Keratinocyte (primary cell): ENCODE results near the gene COL7A1. TPM values are rescaled to one million over a fixed set of nuclear protein-coding genes. Genes with fewer than 3 reads are reported as not detected.

Experiments
- DNase-seq: peaks from one replicate; pipeline ENCODE4 v3.0.0-alpha.2; 2011; ENCODE audit warnings: low read depth, missing footprints, low spot score
- FAIRE-seq: peaks from 2 replicates; lab custom pipeline; 2011; peaks lifted over from hg19 to GRCh38; lab: Jason Lieb, UNC
- H2AFZ ChIP-seq: 2 replicates; pipeline ENCODE4 v1.6.0; 2012; ENCODE audit warnings: low read length, control low read depth, inconsistent platforms; ENCODE audit not compliant: control insufficient read depth
- H3K27ac ChIP-seq: 2 replicates; pipeline ENCODE4 v1.5.1; 2011; ENCODE audit warnings: low read length; ENCODE audit not compliant: control insufficient read depth, insufficient read depth
- H3K27me3 ChIP-seq: 3 replicates; pipeline ENCODE4 v1.6.0; 2011; ENCODE audit warnings: low read length; ENCODE audit not compliant: control insufficient read depth, insufficient read depth; ENCODE audit errors: extremely low read depth
- H3K36me3 ChIP-seq, 2 experiments: 2 replicates in 1 of 2; 3 replicates in 1 of 2; pipeline ENCODE4 v1.5.1; 2011; ENCODE audit warnings: low read length in 2 of 2, mild to moderate bottlenecking in 1 of 2; ENCODE audit not compliant: control insufficient read depth in 2 of 2, insufficient read depth in 2 of 2; ENCODE audit errors: extremely low read depth in 1 of 2
- H3K4me1 ChIP-seq: 3 replicates; pipeline ENCODE4 v1.5.1; 2011; ENCODE audit warnings: low read length; ENCODE audit not compliant: control insufficient read depth, insufficient read depth; ENCODE audit errors: extremely low read depth
- H3K4me2 ChIP-seq: 3 replicates; pipeline ENCODE4 v1.6.0; 2011; ENCODE audit warnings: low read depth, low read length; ENCODE audit not compliant: control insufficient read depth, insufficient read depth; ENCODE audit errors: extremely low read depth
- H3K4me3 ChIP-seq, 3 experiments: fragments of 200-600 bp in 1 of 3; sonication (generic) in 1 of 3; 2 replicates in 2 of 3; 3 replicates in 1 of 3; pipeline ENCODE4 v1.5.1; 2011 to 2016; ENCODE audit warnings: low read length in 3 of 3, mild to moderate bottlenecking in 3 of 3, control low read depth in 2 of 3, inconsistent platforms in 1 of 3, low read depth in 1 of 3, mixed read lengths in 1 of 3, mixed run types in 1 of 3, moderate library complexity in 1 of 3; ENCODE audit not compliant: control insufficient read depth in 2 of 3, insufficient read depth in 2 of 3; ENCODE audit errors: extremely low read depth in 1 of 3
- H3K79me2 ChIP-seq: 2 replicates; pipeline ENCODE4 v1.6.0; 2012; ENCODE audit warnings: low read length; ENCODE audit not compliant: control insufficient read depth, insufficient read depth
- H3K9ac ChIP-seq: 3 replicates; pipeline ENCODE4 v1.6.0; 2011; ENCODE audit warnings: low read length; ENCODE audit not compliant: control insufficient read depth, insufficient read depth; ENCODE audit errors: extremely low read depth
- H3K9me1 ChIP-seq: 3 replicates; pipeline ENCODE4 v1.6.0; 2011; ENCODE audit warnings: low read length; ENCODE audit not compliant: control insufficient read depth, insufficient read depth; ENCODE audit errors: extremely low read depth
- H3K9me3 ChIP-seq: 2 replicates; pipeline ENCODE4 v1.5.1; 2012; ENCODE audit warnings: low read depth, low read length; ENCODE audit not compliant: control insufficient read depth
- H4K20me1 ChIP-seq: 3 replicates; pipeline ENCODE4 v1.6.0; 2011; ENCODE audit warnings: low read length; ENCODE audit not compliant: control insufficient read depth, insufficient read depth; ENCODE audit errors: extremely low read depth
- EZH2 ChIP-seq: IDR thresholded peaks from one replicate; pipeline ENCODE4 v1.6.1; 2012; ENCODE audit warnings: inconsistent platforms, mild to moderate bottlenecking, low read length, moderate library complexity
- dilution Hi-C: fragments of 300-500 bp; cut with MboI; formaldehyde crosslinking; loops from one replicate; pipeline ENCODE4 v1.7.0; 2020; ENCODE audit warnings: low sequenced_read_pairs; ENCODE audit not compliant: extremely low pct_ligation_motif_present
- polyA plus RNA-seq, 5 experiments: library from polyadenylated mRNA; depleted of rRNA in 3 of 5; stranded (reverse) in 3 of 5; stranded (forward) in 1 of 5; unstranded in 1 of 5; fragments of >200 nt; gene quantifications; 1 replicate in 1 of 5; 2 replicates in 3 of 5; 3 replicates in 1 of 5; pipeline versions ENCODE4 v1.2.1 to v1.2.3, GENCODE V29; 2011 to 2012; ENCODE audit warnings: missing spikeins in 2 of 5, low read depth in 1 of 5, low replicate concordance in 1 of 5
- TF ChIP-seq, protein P1 (sequence below), 3 experiments: IDR thresholded peaks in 1 of 3; conservative IDR thresholded peaks in 1 of 3; optimal IDR thresholded peaks in 1 of 3; 2 replicates in 2 of 3; 3 replicates in 1 of 3; pipeline versions ENCODE3 to v1.5.1; 2011; ENCODE audit warnings: low read length in 3 of 3, mild to moderate bottlenecking in 3 of 3, moderate library complexity in 2 of 3, control low read depth in 1 of 3, inconsistent platforms in 1 of 3; ENCODE audit not compliant: insufficient read depth in 2 of 3; ENCODE audit errors: extremely low read depth in 1 of 3

COL7A1 gene
- polyA plus RNA-seq, 1 donor (not counting 4 experiments of a cell fraction or from before 2014, with no cell fraction given), result 59.4 TPM

DNA sequence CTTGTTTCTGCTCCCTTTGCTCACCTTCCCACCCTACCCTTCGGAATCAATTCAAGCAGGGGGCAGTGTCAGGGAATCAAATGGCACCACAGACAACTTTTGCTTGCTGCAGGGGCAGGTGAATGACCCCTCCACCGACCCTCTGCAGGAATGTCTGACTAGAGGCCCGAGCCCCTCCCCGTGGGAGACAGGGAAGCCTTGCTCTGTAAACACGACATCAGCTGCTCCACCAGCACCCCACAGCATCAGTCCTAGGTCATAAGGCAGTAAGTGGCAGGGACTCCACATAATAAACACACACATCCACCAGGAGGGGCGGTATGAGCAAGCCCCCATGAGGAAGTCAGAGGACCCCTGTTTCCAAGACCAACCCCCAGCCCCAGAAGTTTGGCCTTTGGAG is 42.2 kb upstream of the COL7A1 start:
- dilution Hi-C loops, result no loop called here
- no peak for DNase-seq
- FAIRE-seq, result no peak

DNA sequence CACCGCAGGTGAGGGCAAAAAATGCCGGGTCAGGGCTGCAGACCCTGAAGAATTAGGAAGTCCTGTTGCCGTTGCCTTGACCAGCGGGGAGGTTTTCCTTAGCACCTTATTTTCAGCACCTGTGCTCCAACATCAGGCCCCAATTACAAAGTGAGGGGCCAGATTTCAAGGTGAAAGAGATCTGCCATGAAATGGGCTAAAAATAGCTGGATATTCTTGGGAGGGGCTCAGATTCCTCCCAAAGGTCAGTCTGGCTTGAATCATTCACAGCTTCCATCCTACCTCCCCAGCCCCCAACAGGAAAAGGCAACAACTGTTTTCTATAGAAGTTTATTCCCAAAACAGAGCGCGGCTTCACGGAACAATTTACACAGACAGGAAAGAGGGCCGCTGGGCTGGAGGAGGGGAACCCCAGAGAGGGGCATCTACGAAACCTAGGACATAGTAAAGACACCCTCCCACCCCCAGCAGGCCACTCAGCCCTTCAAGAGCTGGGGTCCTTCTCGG is 41.1 kb upstream of the COL7A1 start:
- Histone ChIP-seq H3K9ac (peak overlapping the region; percentile 72), H3K4me3 (peak overlapping the region; percentile 77 to 93 (median 80)), H3K9me3 (no peaks in the 10 kb centered on the region), H4K20me1 (peaks cover 2% of the 10 kb centered on the region), H3K4me2 (peak overlapping the region; percentile 96), H2AFZ (peak overlapping the region; percentile 85), H3K4me1 (peaks cover 11% of the 10 kb centered on the region), H3K9me1 (peaks cover 2% of the 10 kb centered on the region), H3K79me2 (peaks cover 13% of the 10 kb centered on the region), H3K27ac (no peak overlapping the region), H3K27me3 (no peaks in the 10 kb centered on the region), H3K36me3 (peaks cover 11 to 12% of the 10 kb centered on the region in 2 experiments)
- TF ChIP-seq, protein P1, sequence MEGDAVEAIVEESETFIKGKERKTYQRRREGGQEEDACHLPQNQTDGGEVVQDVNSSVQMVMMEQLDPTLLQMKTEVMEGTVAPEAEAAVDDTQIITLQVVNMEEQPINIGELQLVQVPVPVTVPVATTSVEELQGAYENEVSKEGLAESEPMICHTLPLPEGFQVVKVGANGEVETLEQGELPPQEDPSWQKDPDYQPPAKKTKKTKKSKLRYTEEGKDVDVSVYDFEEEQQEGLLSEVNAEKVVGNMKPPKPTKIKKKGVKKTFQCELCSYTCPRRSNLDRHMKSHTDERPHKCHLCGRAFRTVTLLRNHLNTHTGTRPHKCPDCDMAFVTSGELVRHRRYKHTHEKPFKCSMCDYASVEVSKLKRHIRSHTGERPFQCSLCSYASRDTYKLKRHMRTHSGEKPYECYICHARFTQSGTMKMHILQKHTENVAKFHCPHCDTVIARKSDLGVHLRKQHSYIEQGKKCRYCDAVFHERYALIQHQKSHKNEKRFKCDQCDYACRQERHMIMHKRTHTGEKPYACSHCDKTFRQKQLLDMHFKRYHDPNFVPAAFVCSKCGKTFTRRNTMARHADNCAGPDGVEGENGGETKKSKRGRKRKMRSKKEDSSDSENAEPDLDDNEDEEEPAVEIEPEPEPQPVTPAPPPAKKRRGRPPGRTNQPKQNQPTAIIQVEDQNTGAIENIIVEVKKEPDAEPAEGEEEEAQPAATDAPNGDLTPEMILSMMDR (optimal IDR thresholded peaks at IDR 0.05 in 1 of 3, IDR thresholded peaks at IDR 0.05 in 1 of 3, conservative IDR thresholded peaks at IDR 0.05 in 1 of 3; ENCODE audit: extremely low read depth in 1 of 3, insufficient read depth in 2 of 3, low read length in 3 of 3), result no peak
- no peak for TF ChIP-seq EZH2
- dilution Hi-C loops, result no loop called here
- DNase-seq, result no peak
- no peak for FAIRE-seq

More for the DNA sequence above, 42.2 kb upstream of the COL7A1 start:
- H3K9ac ChIP-seq, result no peak overlapping the region
- no peak overlapping the region for H3K27ac ChIP-seq
- H3K9me3 ChIP-seq, result no peaks in the 10 kb centered on the region
- H3K27me3 ChIP-seq, result no peaks in the 10 kb centered on the region
- H4K20me1 ChIP-seq, result peaks cover 2% of the 10 kb centered on the region
- peaks cover 2% of the 10 kb centered on the region for H3K9me1 ChIP-seq
- H3K79me2 ChIP-seq, result peaks cover 13% of the 10 kb centered on the region
- no peak overlapping the region for H3K4me2 ChIP-seq
- peaks cover 11% of the 10 kb centered on the region for H3K4me1 ChIP-seq
- H2AFZ ChIP-seq, result no peak overlapping the region
- peaks cover 5 to 7% of the 10 kb centered on the region in 2 experiments for H3K36me3 ChIP-seq
- no peak for TF ChIP-seq EZH2
- TF ChIP-seq, protein P1 (optimal IDR thresholded peaks at IDR 0.05 in 1 of 3, IDR thresholded peaks at IDR 0.05 in 1 of 3, conservative IDR thresholded peaks at IDR 0.05 in 1 of 3; ENCODE audit: extremely low read depth in 1 of 3, insufficient read depth in 2 of 3, low read length in 3 of 3), result no peak
- H3K4me3 ChIP-seq, result no peak overlapping the region
